Stimulated activated CD8-positive, alpha-beta memory T cell treated with anti-CD3 and anti-CD28 coated beads, Interleukin-4, amount 100 ng/mL, for 1 hour (primary cell): Measurements from ENCODE around the gene PTPN11.
"Not testable (repeated sequence)": the region's sequence is repeated elsewhere in the genome, so short reads cannot be mapped to it uniquely, and the experiment has no call there.

Source experiments
- DNase-seq, 2 donors: peaks; one replicate each; pipeline ENCODE4 v3.0.0-alpha.2; 2020; ENCODE audit warnings: low read depth in 2 of 2, low spot score in 1 of 2

The PTPN11 gene

GRCh38 chr12:112418608-112419296 lies at the start of gene PTPN11:
PTPN11 (plus strand) TSS chr12:112418947; CDS start chr12:112419112, 165 bp downstream.
- DNase-seq, result peak; percentile 83 to 84

DNA sequence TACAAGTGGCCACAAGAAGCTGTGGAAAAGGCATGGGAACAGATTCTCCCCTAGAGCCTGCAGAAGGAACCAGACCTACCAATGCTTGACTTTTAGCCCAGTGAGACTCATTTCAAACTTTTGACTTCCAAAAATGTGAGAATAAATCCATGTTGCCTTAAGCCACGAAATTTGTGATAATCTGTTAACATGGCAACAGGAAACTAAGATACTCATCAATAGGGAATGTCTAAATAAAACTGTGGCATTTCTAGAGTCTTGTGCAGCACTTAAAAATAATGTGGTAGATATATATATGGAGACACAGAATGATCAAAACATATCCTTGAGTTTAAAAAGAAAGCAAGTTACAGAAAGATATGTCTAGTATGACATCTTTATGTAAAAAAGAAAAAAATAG lies 48.5 kb upstream of the PTPN11 start:
- DNase-seq, result no peak

GRCh38 chr12:112370868-112371510 lies 47.8 kb upstream of the PTPN11 start:
- no peak for DNase-seq

DNA sequence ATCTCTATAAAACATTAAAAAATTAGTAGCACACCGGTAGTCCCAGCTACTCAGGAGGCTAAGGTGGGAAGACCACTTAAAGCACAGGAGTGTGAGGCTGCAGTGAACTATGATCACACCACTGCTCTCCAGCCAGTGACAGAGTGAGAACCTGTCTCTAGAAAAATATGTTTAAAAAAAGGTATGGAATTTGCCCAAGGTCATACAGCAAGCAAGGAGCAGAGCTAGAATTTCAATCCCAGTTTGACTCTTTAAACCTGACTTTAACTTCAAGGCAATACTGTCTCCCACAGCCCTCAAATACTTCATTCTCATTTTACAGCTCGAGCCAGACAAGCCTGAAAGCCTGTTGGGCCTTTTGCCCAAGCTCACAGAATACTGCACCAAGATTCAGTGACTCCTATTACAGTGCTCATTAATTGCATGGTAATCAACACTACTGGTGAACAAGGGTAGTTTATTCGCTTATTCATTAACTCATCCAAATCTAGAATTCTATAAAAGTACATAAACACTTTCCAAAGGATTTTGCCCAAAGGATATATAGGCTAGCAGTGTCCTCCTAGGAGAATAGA lies 44.5 kb upstream of the PTPN11 start:
- DNase-seq, result no peak

DNA sequence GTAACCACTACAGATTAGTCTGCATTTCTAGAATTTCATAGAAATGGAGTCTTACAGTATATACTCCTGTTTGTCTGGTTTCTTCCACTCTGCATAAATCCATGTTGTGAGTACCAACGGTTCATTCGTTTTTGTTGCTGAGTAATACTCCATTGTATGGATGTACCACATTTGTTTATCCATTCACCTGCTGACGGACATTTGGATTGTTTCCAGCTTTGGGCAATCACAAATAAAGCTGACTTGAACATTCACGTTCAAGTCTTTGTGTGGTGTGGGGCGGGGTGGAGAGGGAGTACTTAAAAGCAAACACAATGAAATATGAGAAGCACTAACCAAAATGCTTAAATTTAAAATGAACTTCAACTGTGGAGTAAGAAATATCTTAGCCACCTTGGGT lies 43.6 kb upstream of the PTPN11 start:
- DNase-seq, result no peak

- DNase-seq, result no peak
These were observed 37.9 kb upstream of the PTPN11 start for GRCh38 chr12:112380663-112381405.

GRCh38 chr12:112381406-112381882 lies 37.3 kb upstream of the PTPN11 start:
- DNase-seq, result no peak

DNA sequence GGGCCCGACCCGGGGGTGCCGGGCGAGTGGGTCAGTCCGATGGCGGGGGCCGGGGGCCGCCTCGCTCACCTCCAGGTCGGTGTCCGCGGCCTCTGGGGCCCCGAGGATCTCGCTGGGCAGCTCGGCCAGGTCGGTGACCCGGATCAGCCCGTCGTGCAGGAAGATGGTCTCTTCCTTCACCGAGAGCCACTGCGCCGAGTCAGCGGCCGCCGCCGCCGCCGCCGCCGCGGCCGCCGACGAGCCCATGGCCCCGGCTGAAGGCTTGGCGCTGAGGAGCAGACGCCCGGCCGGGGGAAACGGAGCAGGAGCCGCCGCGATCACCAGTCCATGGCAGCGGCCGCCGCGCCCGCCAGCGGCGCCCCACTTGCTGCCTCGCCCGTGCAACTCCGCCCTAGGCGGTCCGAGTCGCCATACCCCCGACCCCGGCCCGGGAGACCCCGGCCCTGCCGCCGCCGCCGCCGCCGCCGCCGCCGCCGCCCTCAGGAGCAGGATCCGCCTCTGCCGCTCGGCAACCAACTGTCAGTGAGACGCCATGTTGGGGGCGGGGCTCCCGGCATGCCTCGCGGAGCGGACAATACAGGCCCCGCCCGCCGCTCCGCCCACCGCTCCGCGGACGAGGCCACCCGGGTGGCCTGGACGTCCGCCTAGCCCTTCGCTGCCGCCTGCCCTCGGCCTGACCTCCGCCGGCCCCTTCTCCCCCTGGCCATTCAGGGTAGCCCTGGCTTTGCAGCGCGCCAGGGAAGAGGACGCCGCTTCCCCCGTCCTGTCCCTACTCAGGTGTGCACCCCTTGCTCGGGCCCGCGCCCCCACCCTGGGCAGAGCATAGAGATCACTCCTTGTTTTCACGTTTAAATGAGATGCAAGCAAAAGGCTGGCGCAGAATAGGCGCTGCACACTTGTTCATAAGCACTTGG lies 36.6 kb upstream of the PTPN11 start, which contains the start of gene HECTD4:
HECTD4 (minus strand) TSS at position 549 of the 914 bp plus-strand sequence; CDS start at position 246, 303 bp downstream.
- DNase-seq, result peak; percentile 84 to 89

GRCh38 chr12:112382866-112383265 lies 35.9 kb upstream of the PTPN11 start:
- no peak for DNase-seq

- no peak for DNase-seq
These were observed 32.0 kb upstream of the PTPN11 start for GRCh38 chr12:112386726-112387125.

- DNase-seq, result no peak
These were observed 29.5 kb upstream of the PTPN11 start for GRCh38 chr12:112389228-112389627.

DNA sequence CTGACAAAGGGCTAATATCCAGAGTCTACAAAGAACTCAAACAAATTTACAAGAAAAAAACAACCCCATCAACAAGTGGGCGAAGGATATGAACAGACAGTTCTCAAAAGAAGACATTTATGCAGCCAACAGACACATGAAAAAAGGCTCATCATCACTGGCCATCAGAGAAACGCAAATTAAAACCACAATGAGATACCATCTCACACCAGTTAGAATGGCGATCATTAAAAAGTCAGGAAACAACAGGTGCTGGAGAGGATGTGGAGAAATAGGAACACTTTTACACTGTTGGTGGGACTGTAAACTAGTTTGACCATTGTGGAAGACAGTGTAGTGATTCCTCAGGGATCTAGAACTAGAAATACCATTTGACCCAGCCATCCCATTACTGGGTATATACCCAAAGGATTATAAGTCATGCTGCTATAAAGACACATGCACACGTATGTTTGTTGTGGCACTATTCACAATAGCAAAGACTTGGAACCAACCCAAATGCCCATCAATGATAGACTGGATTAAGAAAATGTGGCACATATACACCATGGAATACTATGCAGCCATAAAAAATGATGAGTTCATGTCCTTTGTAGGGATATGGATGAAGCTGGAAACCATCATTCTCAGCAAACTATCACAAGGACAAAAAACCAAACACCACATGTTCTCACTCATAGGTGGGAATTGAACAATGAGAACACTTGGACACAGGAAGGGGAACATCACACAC lies 28.7 kb upstream of the PTPN11 start:
- not testable (repeated sequence) for DNase-seq

GRCh38 chr12:112393328-112393727 lies 25.4 kb upstream of the PTPN11 start:
- no peak for DNase-seq

- DNase-seq, result no peak
These were observed 17.7 kb upstream of the PTPN11 start for GRCh38 chr12:112401054-112401453.

DNA sequence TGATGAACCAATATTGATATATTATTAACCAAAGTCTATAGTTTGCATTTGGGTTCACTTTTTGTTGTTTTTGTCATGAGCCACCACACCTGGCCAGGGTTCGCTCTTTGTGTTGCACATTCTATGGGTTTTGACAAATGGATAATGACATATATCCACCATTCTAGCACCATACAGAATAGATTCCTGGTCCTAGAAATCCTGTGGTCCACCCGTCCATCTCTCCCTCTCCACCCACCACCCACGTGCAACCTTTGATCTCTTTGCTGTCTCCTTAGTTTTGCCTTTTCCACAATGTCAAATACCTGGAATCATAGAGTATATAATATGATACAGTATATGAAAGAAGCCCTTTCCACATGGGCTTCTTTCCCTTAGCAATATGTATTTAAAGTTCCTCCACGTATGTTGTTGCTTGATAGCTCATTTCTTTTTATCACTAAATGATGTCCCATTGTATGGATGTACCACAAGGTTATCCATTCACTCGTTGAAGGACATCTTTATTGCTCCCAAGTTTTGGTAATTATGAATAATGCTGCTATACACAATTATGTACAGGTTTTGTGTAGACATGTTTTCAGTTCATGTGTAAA lies 16.7 kb upstream of the PTPN11 start:
- no peak for DNase-seq

DNA sequence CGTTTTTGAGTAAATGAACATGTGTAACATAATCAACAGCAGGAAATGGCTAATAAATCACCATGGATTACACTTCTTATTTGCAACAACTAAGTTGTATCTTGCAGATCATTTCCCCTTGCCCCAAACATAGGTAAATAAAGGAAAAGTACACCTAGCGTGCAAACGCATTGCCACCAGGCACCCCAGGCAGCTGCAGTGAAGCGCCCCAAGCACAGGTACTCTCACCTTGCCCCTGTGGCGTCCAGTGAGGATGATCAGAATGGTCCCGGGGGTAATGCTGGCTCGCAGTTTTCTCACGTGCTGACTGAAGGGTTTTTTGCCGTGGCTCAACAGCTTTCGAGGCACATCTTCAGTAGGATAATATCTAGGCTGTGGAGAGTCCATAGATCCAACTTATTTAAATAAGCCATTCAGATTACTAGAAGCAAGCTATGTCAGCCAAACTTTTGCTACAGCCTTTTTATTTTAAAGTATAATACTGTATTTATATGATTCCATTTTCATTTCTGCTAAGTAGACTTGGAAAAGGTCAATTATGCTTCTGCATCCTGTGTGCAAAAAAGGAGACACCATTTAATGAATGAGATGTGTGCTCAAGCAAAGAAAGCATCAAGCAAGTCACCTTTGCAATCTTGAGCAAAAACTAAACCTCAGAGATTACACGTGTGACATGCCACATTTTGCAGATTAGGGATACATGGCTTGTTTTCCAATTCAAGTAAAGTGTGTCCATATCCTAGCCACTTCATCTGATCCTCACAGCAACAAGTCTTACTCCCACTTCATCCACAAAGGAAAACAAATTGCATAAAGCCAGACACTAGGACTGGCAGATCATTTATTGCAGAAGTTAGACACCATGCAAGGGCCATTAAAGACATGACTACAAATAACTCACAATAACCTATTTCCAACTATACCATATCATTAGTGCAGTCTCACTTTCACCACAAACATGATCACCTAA lies 11.9 kb upstream of the PTPN11 start:
- DNase-seq, result no peak

GRCh38 chr12:112407683-112408082 lies 11.1 kb upstream of the PTPN11 start:
- DNase-seq, result not testable (repeated sequence)

DNA sequence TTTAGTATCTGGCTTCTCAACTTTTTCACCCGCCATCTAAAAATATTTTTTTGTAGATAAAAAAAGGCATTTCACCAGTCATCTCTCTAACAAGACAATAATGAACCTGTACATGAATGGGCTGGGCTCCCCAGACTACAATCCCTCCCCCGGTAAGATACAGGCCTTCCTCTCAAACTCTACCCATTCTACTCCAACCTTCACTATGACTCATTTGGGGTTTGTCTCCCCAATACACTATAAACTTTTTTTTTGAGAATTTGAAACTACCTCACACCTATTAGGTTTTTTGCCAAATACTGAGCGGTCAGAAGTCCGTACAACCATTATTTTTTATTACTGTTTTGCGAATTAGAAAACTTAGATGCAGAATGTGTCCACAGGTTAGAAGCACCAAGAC lies 10.1 kb upstream of the PTPN11 start:
- DNase-seq, result no peak
